ENCODE measurements around the gene ITGA8.

The ITGA8 gene

DNA sequence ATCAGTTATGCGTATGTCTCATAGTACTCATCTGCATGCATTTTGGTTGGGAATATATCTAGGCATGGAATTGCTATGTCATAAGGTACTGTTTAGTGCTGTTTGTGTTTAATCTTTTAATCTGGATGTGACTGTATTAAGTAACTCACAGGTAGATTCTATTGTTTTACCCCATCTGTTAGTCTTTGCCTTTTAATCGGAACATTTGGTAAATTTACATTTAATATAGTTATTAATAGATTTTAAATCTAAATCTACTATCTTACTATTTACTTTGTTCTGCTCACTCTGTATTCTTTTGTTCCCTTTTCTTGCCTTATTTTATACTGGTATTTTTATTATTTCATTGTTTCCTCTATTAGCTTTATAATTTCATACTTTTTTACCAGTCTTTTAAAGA is 10.6 kb upstream of the ITGA8 start:
- no peak for DNase-seq

DNA sequence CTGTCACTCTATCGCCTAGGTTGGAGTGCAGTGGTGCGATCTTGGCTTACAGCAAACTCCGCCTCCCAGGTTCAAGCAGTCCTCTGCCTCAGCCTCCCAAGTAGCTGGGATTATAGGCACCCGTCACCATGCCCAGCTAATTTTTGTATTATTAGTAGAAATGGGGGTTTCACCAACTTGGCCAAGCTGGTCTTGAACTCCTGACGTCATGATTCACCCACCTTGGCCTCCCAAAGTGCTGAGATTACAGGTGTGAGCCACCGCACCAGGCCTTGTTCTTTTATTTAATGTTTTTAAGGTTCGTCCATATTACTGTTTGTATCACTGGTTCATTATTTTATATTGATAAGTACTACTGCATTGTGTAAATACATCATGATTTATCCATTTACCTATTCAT is 10.2 kb upstream of the ITGA8 start:
- no peak for DNase-seq

DNA sequence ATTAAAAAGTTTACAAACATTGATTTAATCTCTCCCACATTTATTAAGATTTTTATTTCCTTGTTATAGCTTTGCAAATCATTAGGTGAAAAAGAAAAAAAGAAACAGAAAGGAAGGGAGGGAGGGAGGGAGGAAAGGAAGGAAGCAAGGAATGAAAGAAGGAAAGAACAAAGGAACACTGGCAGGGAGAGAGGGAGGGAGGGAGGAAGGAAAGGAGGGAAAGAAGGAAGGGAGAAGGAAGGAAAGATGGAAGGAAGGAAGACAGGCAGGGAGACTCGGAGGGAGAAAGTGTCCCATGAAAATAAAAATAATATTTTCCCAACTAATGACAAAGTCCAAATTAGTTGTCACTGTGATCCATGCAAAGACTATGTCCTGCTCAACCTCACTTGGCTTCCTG is 6.3 kb upstream of the ITGA8 start:
- DNase-seq: no peak

DNA sequence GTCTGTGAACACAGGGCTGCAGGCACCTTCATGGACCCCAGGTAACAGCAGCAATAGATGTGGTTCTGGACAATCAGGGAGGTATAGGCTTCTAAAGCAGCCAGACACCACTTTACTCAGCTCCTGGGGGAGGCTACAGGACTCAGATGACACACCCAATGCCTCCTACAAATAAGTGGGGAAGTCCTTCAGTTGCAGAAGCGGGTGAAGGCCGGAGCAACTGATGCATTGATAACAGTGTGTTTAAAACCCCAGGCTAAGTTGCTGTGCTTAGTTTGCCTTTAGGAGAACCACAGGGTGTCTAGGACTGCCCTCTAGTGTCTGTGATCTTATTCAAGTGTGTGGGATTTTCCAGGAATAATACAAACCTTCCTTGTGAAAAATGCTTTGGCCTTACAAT is 5.9 kb upstream of the ITGA8 start:
- DNase-seq: no peak

DNA sequence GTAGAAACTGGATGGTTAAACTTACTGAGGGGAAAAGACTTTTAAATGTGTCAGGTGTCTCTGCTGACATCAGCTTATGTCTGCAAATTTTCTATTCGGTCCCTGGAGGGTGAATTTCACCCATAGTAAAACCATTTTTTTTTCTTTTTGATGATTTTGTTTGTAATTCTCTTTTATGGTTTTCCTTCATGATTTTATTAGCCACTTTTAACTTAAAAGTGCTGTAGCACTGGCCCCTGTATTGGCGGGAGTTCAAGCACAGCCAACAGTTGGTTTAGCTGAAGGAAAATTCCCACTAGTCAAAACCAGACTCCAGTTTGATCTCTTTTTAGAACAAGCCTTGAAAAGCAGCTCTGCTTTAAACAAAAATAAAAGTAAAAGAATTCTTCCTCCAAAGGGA is 5.0 kb upstream of the ITGA8 start:
- DNase-seq: no peak

DNA sequence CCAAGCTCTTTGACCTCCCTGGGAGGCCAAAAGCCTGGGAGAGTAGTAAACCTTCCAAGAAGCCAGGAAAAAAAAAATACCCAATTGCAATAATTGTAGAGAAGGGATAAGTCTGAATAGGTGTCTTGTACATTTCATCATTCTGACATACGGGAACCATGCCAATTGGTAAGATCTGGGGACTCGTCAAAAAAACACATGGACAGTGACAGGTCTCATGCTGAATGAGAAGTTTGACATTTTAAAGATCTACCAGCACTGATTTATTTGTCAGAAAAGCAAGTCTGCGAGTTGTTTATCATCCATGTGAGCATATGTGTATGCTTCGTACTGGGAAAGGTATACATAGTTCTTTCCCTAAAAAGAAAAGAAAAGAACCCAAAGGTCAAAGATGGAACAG is 4.1 kb upstream of the ITGA8 start:
- no peak for DNase-seq

DNA sequence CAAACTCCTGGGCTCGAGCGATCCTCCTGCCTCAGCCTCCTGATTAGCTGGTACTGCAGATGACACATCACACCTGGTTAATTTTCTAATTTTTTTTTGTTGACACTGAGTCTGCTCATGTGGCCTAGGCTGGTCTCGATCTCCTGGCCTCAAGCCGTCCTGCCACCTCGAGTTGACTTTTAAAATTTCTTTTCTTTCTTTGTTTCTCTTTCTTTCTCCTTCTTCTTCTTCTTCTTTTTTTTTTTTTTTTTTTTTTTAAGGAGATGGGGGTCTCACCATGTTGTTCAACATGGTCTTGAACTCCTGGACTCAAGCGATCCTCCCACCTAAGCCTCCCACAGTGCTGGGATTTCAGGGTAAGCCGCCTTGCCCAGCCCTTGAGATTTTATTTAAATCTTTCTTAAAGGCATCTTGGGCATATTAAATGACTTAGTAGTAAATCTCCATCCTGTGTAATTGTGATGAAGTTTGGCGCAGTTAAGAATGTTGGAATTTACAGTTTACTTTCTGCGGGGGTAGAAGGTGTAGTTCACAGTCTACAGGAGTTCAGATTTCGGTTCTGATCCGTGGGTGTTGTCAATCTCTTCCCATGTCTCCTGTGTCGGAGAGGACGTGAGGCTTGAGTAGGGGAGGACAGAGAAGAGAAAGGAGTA is 1.0 kb upstream of the ITGA8 start:
- no peak for DNase-seq

DNA sequence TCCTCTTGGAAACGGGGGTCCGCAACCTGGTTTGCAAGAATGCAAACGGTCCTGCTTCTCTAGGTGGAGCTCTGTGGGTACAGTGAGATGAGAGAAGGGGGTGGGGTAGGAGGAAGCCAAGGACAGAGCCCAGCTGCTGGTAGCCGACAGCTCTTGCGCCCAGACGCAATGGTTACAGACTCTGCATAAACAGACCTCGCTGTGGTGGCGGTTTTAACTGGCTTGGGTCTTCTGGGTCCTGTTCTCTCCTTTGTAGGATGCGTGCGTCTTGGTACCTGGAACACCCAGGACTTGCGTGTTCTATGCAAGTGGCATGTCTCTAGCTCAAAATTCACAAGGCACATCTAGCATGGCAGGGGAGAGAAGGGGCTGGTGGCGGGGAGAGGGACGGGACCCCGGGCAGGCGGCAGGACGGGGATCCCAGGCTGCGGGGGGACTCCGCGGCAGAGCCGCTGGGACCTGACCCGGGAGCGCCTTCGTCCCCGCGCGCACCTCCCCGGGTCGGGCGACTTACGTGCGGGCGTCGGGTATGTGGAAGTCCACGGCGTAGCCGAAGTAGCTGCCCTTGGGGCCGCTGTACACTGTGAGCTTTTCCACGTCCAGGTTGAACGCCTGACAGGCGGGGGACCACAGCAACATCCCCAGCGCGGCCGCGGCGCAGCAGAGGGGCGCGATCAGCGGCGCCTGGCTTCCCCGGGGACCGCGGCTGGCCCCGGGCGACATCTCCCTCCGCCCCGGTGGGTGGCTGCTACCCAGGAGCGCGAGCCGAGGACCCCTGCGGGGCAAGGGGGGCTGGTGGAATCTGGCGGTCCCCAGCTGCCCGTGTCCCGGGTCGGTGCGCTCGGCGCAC is 448 bp downstream of the ITGA8 start:
- no peak for DNase-seq

DNA sequence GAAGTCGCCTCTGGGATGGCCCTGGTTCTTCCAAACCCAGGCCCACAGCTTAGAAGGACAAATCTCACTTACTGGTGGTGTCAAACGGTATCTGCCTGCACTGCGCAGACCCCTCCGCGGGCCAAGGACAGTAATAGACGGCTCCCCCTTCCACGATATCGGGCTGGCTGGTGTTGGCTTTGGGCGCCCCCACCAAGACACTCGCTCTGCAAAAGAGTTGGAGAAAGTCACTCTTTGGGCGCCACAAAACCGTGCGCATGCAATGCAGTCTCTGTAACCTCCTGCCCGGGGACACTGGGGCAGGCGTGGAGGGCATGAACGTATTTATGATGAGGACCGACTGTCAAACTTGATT is 1.1 kb downstream of the ITGA8 start:
- no peak for DNase-seq

DNA sequence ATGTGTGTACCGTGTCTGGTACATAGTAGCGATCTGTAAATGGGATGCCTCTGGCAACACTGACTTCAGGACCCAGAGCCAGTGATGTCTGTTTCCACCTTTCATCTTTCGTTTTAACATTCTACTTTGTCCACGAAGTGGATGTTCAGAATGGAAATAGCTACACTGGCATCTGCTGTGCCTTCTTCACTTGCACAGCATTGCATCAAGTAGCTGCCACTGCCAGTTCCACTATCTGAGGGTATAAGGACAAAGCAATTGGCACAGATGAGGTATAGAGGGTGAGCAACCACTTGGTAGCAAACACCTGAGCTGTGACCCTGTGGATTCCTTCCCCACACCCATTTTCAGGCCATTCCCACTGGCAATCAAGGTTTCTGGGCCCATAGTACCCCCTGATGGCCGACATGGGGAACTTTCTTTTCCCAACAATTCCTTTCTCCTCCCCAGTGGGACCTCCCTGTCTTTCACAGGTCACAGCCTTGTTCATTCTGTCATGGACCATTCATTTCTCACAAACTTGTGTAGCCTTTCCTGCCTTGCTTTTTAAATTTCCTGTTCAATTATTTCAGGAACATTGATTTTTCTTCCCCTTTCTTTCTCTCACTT is 4.0 kb downstream of the ITGA8 start:
- DNase-seq: no peak

DNA sequence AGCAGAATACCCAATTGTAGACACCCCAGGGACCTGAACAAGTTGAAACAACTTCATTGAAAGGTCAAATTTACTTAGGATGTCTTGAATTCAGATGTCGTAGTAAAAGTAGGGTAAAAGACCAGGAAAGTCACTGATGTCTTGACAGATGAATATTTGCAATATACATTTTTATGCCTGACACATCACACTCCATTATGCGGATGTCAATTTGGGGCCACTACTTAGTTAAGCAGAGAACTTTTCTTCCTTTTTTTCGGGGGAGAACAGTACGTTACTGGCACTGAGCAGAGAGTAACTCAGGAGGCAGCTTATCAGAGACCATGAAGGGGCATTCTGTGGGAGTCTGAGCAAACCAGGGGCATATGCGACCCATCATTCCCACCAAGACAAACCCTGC is 4.9 kb downstream of the ITGA8 start:
- no peak for DNase-seq

DNA sequence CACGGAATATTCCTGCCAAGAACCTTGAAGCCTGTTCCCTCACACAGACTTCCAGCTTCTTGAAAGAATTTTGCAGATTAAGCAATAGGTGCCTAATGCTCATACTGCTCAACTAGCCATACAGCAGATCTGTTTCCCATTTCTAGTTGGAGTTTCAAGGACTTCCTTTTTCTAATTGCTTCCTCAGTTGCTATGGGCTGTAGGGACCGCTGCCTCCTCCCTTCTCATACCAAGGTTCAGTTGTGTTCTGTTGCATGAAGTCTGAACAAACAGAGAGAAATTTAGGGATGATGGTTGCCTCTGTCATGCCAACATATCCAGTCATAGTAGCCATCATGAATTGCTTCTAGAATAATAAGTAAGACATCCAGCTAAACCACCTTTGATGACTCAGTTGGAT is 6.8 kb downstream of the ITGA8 start:
- DNase-seq: no peak

DNA sequence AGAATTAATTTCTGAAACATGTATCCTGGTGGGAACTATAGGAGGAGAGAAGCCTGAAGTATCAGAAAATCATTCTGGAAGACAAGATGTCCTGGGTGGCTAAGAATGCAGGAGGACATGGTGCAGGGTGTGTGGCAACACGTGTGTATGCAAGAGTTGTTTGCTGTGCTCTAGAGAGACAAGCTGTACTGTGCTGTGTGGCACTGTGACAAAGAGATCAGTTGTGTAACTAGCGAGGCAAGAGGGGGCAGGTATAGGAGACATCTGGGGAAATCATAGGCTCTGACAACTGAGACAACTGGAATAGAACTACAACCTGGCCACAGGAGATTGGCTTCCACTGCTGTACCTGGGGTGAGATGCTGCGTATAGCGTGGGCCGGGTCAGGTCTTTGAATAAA is 9.3 kb downstream of the ITGA8 start:
- no peak for DNase-seq

DNA sequence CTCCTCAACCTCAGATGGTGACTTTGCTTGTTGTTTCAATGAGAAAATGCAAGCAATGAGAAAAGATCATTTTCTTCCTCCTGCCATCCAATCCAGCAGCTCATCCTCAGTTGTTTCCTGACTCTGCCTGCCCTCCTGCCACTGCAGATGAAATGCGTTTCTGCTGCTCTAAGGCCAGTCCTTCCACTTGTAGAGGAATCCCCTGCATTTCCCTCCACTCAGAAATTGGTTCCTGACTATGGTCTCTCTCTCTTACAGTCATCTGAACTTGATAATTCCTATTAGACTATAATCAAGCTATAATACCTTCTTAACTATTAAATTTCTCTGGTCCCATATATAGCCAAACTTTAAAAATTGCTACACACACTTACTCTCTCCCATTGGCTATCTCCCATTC is 14.4 kb downstream of the ITGA8 start:
- no peak for DNase-seq

DNA sequence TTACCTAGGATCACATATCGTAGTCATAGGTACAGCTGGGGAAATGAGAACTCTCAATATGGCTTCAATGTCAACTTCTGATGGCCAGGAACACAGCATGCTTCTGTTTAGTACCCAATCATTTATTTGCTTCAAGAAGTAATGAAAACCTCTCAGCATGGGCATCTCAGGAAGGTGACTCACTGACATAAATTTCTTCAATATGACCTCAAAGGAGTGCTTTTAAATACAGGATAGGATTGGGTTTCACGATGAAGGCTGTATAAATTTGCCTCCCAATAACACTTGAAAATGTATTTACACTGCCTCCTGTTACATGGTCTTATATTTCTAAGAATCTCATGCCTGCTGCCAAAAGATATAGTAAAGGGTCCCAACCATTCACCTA is 15.1 kb downstream of the ITGA8 start:
- no peak for DNase-seq

DNA sequence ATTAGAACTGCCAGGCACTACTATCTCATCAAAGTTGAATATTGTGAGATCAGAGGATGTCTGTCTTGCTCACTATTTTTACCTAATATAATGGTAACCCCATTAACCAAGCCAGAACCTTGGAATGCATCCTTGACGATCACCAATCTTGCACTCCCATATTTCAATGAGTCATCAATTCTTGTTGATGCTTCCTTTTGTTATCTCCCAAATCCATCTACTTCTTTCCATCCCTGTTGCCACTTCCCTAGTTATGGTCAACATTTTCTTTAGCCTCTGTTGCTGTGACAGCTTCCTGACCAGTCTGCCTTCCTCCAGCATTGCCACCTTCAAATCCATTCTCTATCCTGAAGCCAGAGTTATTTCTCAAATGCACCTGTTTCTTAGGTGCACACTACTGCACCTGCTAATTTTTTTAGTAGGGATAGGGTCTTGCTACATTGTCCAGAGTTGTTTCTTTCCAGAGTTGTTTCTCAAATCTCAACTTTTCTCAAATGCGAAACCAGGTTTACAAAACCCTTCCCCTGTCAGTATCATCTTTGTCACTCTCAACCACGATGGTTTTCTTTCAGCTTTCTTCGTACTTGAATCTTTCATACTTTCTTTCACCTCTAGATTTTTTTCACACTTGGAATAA is 15.7 kb downstream of the ITGA8 start:
- DNase-seq: no peak

DNA sequence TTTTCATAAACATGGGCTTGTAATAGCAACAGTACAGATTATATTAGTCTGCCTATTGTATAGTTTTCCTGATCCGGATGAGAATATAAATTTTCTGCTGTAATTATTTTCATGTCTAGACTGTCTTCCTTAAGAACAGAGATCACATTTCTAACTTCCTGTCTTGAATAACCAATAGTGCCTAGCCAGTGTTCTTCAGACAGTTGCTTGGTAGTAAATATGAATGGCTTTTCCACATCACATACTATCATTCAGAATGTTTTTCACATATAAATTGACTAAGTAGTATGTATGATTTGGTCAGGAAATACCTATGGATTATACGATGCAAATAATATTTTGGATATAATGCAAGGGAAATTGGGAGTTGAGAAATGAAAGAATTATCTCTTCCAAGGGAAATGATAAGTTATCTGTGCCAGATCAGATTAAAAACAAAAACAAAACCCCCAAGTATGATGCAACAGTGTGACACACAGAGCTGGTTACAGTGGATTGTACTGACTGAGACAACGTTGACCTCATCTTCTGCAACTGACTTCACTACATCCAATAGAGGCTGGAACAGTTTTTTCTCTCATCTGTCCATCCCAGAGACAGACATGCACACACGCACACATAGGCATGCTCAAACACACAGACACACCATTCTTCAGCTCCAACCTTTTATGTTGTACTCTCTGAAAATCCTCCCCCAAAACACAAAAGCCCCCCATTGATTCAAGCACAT is 16.4 kb downstream of the ITGA8 start:
- no peak for DNase-seq

DNA sequence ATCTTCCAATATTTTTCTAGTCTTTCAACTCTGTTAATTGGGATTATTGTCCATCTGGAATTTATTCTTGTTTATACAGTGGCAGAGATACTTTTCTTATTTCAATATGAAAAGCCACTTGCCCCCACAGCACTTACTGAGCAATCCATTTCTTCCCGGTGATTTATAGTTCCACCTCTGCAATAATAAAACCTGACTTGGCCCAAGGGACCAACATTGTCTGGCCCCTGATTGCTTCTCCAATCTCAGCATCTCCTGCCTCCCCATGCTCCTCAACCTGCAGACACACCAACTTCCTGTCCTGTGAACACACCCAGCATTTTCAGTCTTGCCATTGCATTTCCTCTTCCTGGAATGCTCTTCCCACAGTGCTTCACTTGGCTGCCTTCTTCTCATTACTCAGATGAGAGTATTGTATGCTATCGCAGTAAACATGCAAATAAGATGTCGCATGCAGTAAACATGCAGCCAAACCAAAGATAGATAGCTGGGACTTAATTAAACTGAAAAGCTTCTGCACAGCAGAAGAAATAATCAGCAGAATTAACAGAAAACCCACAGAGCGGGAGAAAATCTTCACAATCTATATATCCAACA is 19.5 kb downstream of the ITGA8 start:
- DNase-seq: no peak

DNA sequence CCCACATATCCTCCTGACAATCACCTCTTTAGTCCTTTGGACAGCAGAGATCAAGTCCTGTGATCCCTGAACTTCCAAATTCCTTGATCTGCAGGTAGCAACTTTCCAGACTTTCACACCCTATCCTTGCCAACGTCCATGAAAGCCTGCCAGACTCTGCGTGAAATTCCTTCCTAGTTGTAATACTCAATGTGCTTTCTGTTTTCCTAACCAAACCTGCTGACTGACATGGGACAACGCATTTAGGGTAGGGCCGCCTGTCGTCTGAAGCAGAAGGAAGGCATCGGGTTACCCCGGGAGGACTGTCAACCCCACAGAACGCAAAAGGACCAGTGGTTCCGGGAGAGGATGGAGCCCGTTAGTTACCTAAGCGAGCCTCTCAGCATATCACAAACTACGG is 23.9 kb downstream of the ITGA8 start:
- DNase-seq: no peak

DNA sequence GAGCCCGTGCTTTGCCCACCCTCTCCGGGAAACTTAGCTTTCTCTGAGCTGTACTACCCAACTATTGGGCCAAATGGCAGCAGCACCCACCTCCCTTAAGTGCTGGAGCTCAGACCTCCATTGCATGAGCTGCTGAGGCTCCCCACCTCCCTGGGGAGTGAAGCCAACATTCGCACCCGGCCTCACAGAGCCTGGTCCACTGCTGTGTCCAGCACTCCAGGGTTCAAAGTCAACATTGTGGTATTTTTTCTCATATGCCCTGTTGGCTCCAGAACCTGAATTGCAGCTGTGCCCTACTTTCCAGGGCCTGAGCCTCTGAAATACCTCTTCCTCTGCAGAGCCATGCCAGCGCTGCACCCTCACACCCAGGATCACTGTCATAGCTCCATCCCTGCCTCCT is 29.7 kb downstream of the ITGA8 start:
- DNase-seq: no peak

DNA sequence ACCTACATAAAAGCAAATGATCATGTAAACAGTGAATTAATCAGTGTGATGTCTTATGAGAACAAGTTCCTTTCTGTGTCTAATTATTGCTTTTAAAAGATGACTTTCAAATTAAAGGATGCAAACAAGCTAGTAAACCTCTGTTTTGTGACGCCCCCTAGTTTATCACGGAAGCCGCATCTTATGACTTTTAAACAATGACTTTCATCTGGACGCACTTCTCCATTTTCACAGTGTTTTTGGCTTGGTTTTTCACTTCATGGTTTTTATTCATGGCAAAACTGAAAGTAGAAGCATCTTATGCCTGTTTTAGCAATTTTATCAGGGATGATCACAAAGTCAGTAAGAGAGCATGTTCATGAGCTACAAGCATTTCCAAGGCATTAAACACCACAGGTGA is 35.0 kb downstream of the ITGA8 start:
- no peak for DNase-seq

DNA sequence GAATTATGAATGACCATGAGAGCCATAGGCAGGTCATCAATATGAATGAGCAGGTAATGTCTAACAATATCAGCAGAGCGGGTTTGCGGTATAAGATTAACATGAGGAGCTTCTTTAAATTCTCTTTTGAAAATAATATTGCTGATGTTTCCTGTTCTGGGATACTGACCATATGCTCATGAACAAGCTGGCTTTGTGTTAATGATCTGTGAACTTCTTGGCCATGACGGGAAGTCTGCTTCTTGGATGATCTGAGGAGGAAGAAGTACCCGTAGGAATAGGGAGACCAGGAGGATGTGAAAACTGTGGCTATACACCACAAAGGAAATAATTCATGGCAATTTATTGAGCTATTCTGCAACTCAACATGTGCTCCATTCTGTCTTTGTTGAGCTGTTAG is 38.6 kb downstream of the ITGA8 start:
- no peak for DNase-seq

DNA sequence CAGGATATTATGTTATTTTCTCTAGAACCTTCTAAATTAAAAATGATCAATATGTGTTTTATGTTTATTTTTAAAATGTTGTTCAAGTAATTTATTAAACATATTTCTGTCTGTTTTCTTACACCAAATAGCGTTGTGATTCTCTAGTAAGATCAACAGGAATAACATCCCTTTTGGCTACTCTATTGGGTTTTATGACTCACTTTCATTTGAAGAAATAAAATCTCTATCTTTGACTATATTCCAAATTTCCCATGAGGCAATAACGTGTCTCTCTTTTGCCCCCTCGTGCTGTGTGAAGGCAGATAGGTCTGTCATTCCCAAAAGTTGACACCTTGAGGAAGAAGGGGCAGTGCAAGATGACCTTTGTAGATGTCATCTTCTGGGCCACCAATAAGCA is 40.9 kb downstream of the ITGA8 start:
- no peak for DNase-seq
